Heart right ventricle (tissue), 16 donors: Measurements from ENCODE around the gene GRAP2. TPM values are rescaled to one million over a fixed set of nuclear protein-coding genes. Genes with fewer than 3 reads are reported as not detected.
"Not testable (repeated sequence)": the region's sequence is repeated elsewhere in the genome, so short reads cannot be mapped to it uniquely, and the experiment has no call there.

Source experiments
- ATAC-seq, 8 donors: fragments of 200-7000 bp; cut with Tn5 transposase; one replicate each; pipeline ENCODE4 v1.9.1; 2020; ENCODE audit warnings: mild to moderate bottlenecking in 8 of 8, moderate library complexity in 8 of 8, moderate number of reproducible peaks in 1 of 8
- DNase-seq, 2 donors: peaks; one replicate each; pipeline ENCODE4 v3.0.0-alpha.2; 2020
- H3K27ac ChIP-seq, 10 donors: fragments of 200-600 bp; sonication (generic) in 2 of 10; one replicate each; pipeline versions ENCODE4 v1.5.0 to v1.8.0; 2020 to 2022; ENCODE audit warnings: mild to moderate bottlenecking in 3 of 10
- H3K27me3 ChIP-seq, 7 donors: fragments of 200-600 bp; one replicate each; pipeline ENCODE4 v1.8.0; 2021 to 2022; ENCODE audit warnings: mild to moderate bottlenecking in 2 of 7
- H3K36me3 ChIP-seq, 9 donors: fragments of 200-600 bp; sonication (generic) in 1 of 9; one replicate each; pipeline versions ENCODE4 v1.5.0 to v1.8.0; 2020 to 2022; ENCODE audit warnings: mild to moderate bottlenecking in 2 of 9
- H3K4me1 ChIP-seq, 9 donors: fragments of 200-600 bp; sonication (generic) in 1 of 9; one replicate each; pipeline versions ENCODE4 v1.5.0 to v1.8.0; 2020 to 2022; ENCODE audit warnings: mild to moderate bottlenecking in 4 of 9
- H3K4me3 ChIP-seq, 10 donors: fragments of 200-600 bp; sonication (generic) in 2 of 10; one replicate each; pipeline versions ENCODE4 v1.5.0 to v1.8.0; 2020 to 2022; ENCODE audit warnings: mild to moderate bottlenecking in 7 of 10, moderate library complexity in 2 of 10
- H3K9me3 ChIP-seq, 11 donors: fragments of 200-600 bp in 10 of 11; sonication (generic) in 2 of 11; one replicate each; pipeline versions ENCODE4 v1.5.0 to v1.8.0; 2013 to 2022; ENCODE audit warnings: mild to moderate bottlenecking in 2 of 11, control low read depth in 1 of 11, moderate library complexity in 1 of 11
- CTCF ChIP-seq, 9 donors: fragments of 200-600 bp; sonication (generic) in 2 of 9; IDR thresholded peaks; one replicate each; pipeline versions ENCODE4 v1.5.0 to v1.8.0; 2021 to 2022; ENCODE audit warnings: antibody characterized with exemption in 9 of 9, mild to moderate bottlenecking in 5 of 9, moderate library complexity in 1 of 9
- WGBS, 2 donors: extraction: QIAGEN DNeasy Blood & Tissue Kit; methylation state at CpG; one replicate each; pipeline ENCODE4 v1.1.7; 2013; ENCODE audit warnings: inconsistent platforms in 1 of 2; 5-methylcytosine and 5-hydroxymethylcytosine counted together
- intact Hi-C, 10 donors: fragments of 100-400 bp; cut with DNase I; formaldehyde crosslinking; loops; one replicate each; pipeline versions ENCODE4 v1.11.1 to v1.14.2; 2022
- polyA plus RNA-seq, 2 donors: library from polyadenylated mRNA; stranded (reverse); fragments of 200-250 nt; gene quantifications; one replicate each; pipeline ENCODE4 v1.2.3, GENCODE V29; 2013
- total RNA-seq, 10 donors: library from RNA; stranded (reverse); fragmentation: NEBNext Ultra II Directional in 3 of 10; extraction: Animal tissue kit (Norgen Biotek cat#: 25700) in 3 of 10; gene quantifications; one replicate each; pipeline versions ENCODE4 v1.2.1 to v1.2.4, GENCODE V29; 2021 to 2023
- donor health status: Arrhythmogenic right ventricular cardiomyopathy.
- donor health status: ischemic (EF 13 %, LVEDD 7.1; RV severe dilation, severe dysfunction).
- donor health status: healthy with polysubstance abuse.
- donor health status: DM: no; HTN: yes; CAD: no.
- donor health status: DM: no; HTN: no; CAD: no.
- donor health status: ischemic (EF 25% LVEDD 6.9; RV normal size, moderate dysfunction).
- donor health status: ischemic (EF 25% LVEDD 5.7; RV mildly dilated, moderate dysfunction).
- donor health status: healthy.
- donor health status: DM: yes; HTN: yes; CAD: no.
- donor health status: Ischemic cardiomyopathy.
- donor health status: ischemic (EF 35%, LVEDD 5.7; RV mildly dilated, moderate dysfunction).
- donor health status: nonischemic (EF 11% LVEDD 7.7; RV severe dilation, severe dysfunction).
- donor health status: DM: yes; HTN: yes; CAD: no.
- donor health status: PGD.
- donor health status: ischemic (EF 29% LVEDD 5.4; RV normal size, mild dysfunction).
- donor health status: nonischemic (EF 23%, LVEDD 6.1; RV moderate dilation, normal function).

Gene GRAP2
- total and polyA plus RNA-seq, 12 donors, result 0.19 to 5.6 (median 0.60) TPM

DNA sequence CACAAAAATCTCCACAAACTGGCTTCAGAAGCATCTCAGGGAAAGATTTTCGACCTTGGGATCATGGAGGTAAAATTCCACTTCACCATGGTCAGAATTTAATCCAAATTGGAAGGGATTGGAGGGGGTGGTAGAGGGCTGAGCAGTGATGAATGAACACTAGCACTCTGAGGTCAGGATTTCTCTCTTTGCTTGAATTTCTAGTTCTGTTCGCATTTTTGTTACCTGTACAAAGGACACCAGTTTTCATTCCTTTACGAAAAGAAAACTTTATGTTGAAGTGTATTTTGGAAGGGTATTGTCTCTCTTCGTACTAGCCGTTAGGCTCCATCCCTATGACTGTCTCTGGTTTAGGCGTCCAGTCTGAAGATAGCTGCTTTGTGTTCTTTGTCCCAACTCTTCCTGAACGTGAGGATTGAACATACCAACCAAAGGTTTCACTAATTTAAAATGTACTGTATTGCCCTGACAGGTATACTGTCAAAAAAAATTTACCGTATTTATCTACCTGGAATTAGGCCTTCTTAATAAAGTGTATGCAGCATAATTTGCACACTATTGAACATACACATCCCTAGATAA, 772 bp downstream of the GRAP2 start:
- ATAC-seq, result no peak
- no peak for DNase-seq
- Histone ChIP-seq H3K4me3 (peak overlapping the region in 1 of 10 donors; percentile 49), H3K9me3 (no peaks in the 10 kb centered on the region), H3K36me3 (no peaks in the 10 kb centered on the region), H3K27me3 (peaks cover 0 to 26% (median 0%) of the 10 kb centered on the region in 7 donors), H3K27ac (peak overlapping the region in 1 of 10 donors; percentile 76), H3K4me1 (peaks cover 0 to 25% (median 0%) of the 10 kb centered on the region in 9 donors)
- 75 to 80% methylated on average over 8 of the region's 8 CpGs for WGBS, 2 donors
- intact Hi-C loops, result no loop called here
- no peak for TF ChIP-seq CTCF (IDR thresholded peaks at IDR 0.05)

DNA sequence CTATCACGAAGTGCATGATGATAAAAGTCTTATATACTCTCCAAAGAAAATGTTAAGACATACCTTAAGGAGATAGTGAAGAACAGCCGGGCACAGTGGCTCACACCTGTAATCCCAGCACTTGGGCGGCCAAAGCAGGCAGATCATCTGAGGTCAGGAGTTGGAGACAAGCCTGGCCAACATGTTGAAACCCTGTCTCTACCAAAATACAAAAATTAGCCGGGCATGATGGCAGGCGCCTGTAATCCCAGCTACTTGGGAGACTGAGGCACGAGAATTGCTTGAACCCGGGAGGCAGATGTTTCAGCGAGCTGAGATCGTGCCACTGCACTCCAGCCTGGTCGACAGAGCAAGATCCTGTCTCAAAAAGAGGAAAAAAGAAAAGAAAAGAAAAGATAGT, 3.1 kb downstream of the GRAP2 start:
- H3K36me3 ChIP-seq, H3K9me3 ChIP-seq, DNase-seq, intact Hi-C loops, ATAC-seq: not testable (repeated sequence)
- WGBS, 2 donors, result 88 to 89% methylated on average over 10 of the region's 10 CpGs
- Histone ChIP-seq H3K27me3 (peaks cover 0 to 38% (median 5%) of the 10 kb centered on the region in 7 donors), H3K27ac (peak overlapping the region in 1 of 10 donors; percentile 76), H3K4me3 (peak overlapping the region in 1 of 10 donors; percentile 49), H3K4me1 (peaks cover 0 to 18% (median 0%) of the 10 kb centered on the region in 9 donors)

GRCh38 chr22:39904862-39905261, 4.0 kb downstream of the GRAP2 start:
- Histone ChIP-seq H3K9me3 (no peaks in the 10 kb centered on the region), H3K4me3 (peak overlapping the region in 1 of 10 donors; percentile 49), H3K27ac (peak overlapping the region in 1 of 10 donors; percentile 76), H3K4me1 (peaks cover 0 to 9% (median 0%) of the 10 kb centered on the region in 9 donors), H3K36me3 (no peaks in the 10 kb centered on the region), H3K27me3 (peaks cover 0 to 41% (median 14%) of the 10 kb centered on the region in 7 donors)
- WGBS, 2 donors, result 77 to 83% methylated on average over 4 of the region's 4 CpGs
- intact Hi-C loops, result loop anchor here in 1 of 10 donors (5.0 kb wide), 1 partner anchor 523 kb away; no protein-coding TSS in a partner anchor
- no peak for DNase-seq
- TF ChIP-seq CTCF (IDR thresholded peaks at IDR 0.05), result no peak
- ATAC-seq, result no peak

DNA sequence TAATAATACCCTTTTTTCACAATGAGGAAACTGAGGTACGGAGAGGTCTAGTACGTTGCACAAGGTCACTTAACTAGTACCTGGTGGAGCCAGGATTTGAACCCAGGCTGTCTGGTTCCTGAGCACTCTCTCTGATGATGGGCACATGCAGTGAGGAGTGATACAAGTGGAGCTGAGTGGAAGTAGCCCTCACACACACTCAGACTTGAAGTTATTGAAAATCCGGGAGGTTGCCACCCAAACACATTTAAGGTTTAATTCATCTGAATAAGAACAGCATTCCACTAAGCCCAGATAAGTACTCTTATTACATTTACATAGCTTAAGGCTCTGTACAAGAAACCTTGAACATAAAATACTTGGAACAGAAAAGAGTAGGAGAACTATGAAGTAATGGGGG, 4.8 kb downstream of the GRAP2 start:
- DNase-seq (no peak), ATAC-seq (no peak)
- Histone ChIP-seq H3K36me3 (no peaks in the 10 kb centered on the region), H3K9me3 (no peaks in the 10 kb centered on the region), H3K4me1 (peaks cover 0 to under 1% (median 0%) of the 10 kb centered on the region in 9 donors), H3K27me3 (peaks cover 0 to 49% (median 22%) of the 10 kb centered on the region in 7 donors), H3K27ac (peak overlapping the region in 1 of 10 donors; percentile 76), H3K4me3 (peak overlapping the region in 1 of 10 donors; percentile 49)
- TF ChIP-seq CTCF (IDR thresholded peaks at IDR 0.05), result no peak
- intact Hi-C loops, result loop anchor here in 1 of 10 donors (5.0 kb wide), 1 partner anchor 523 kb away; no protein-coding TSS in a partner anchor
- 88 to 91% methylated on average over 3 of the region's 3 CpGs for WGBS, 2 donors

GRCh38 chr22:39906207-39906606, 5.3 kb downstream of the GRAP2 start:
- no peaks in the 10 kb centered on the region for H3K36me3 ChIP-seq
- TF ChIP-seq CTCF (IDR thresholded peaks at IDR 0.05), result no peak
- peak overlapping the region in 1 of 10 donors; percentile 49 for H3K4me3 ChIP-seq
- H3K27ac ChIP-seq, result peak overlapping the region in 1 of 10 donors; percentile 76
- ATAC-seq (no peak), DNase-seq (no peak)
- H3K9me3 ChIP-seq, result no peaks in the 10 kb centered on the region
- no peaks in the 10 kb centered on the region for H3K4me1 ChIP-seq
- intact Hi-C loops, result loop anchor here in 1 of 10 donors (5.0 kb wide), 1 partner anchor 524 kb away; no protein-coding TSS in a partner anchor
- 69 to 77% methylated on average over 3 of the region's 3 CpGs for WGBS, 2 donors
- peaks cover 0 to 54% (median 24%) of the 10 kb centered on the region in 7 donors for H3K27me3 ChIP-seq
